SU-DHL-6 (cell line): ENCODE measurements around the gene CNPY1.

Experiments
- CTCF ChIP-seq: fragments of 200-600 bp; sonication (generic); IDR thresholded peaks from one replicate; pipeline ENCODE4 v1.5.1; 2017; ENCODE audit warnings: antibody characterized with exemption, mild to moderate bottlenecking, low read length, moderate library complexity; ENCODE audit not compliant: insufficient read depth, poor library complexity, severe bottlenecking
- EZH2phosphoT487 ChIP-seq: fragments of 200-600 bp; sonication (generic), shearing (Covaris generic); conservative IDR thresholded peaks from 2 replicates; pipeline ENCODE4 v1.6.1; 2018; ENCODE audit warnings: mild to moderate bottlenecking, antibody characterized with exemption, low read length, moderate library complexity, mixed read lengths

- TF ChIP-seq CTCF (no peak), EZH2phosphoT487 (no peak)
These were observed 37.3 kb upstream of the CNPY1 start for GRCh38 chr7:155583636-155584035.
